ENCODE results near the gene TRIM38. TPM values are rescaled to one million over a fixed set of nuclear protein-coding genes. Genes with fewer than 3 reads are reported as not detected.
"Not testable (repeated sequence)": the region's sequence is repeated elsewhere in the genome, so short reads cannot be mapped to it uniquely, and the experiment has no call there.

TRIM38 gene
- total RNA-seq, 2 donors from 2014 or later: 3.9 to 4.0 TPM

DNA sequence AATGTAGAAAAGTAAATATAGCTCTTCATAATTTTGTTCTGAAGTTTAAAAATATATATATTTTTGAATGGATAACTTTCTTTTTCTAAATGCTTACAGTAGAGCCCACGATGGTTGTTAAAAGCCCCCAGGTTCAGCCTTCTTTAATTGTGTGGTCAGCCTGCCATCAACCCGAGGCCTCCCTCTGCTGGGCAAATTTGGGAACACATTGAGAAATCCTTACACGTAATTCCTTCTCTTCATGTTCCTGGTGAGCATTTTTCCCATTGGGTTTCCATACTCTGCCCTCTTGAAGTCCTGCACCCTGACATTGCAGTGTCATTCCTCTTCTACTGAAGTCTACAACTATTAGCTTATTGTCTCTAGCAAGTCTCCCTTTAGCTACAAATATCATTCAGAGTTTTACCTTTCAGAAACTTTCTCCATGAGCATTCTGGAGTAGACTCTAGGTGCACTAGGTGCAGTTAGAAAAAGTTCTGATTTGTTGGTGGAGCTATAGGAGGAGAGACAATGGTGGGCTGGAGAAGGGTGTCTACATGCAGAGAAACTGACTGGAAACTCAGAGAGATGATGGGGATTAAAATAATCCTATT is 40.6 kb downstream of the TRIM38 start:
- Histone ChIP-seq H3K9me3 (no peaks in the 10 kb centered on the region), H3K4me3 (no peak overlapping the region), H3K36me3 (replicated peaks in 1 of 2; ENCODE audit: insufficient read depth in 1 of 2, low read depth in 2 of 2) (peaks cover 0 to 2% of the 10 kb centered on the region in 2 donors), H3K27me3 (no peaks in the 10 kb centered on the region), H3K4me1 (no peaks in the 10 kb centered on the region), H3K27ac (no peak overlapping the region)
- TF ChIP-seq POLR2A (IDR thresholded peaks at IDR 0.05): no peak
- TF ChIP-seq, protein P1, sequence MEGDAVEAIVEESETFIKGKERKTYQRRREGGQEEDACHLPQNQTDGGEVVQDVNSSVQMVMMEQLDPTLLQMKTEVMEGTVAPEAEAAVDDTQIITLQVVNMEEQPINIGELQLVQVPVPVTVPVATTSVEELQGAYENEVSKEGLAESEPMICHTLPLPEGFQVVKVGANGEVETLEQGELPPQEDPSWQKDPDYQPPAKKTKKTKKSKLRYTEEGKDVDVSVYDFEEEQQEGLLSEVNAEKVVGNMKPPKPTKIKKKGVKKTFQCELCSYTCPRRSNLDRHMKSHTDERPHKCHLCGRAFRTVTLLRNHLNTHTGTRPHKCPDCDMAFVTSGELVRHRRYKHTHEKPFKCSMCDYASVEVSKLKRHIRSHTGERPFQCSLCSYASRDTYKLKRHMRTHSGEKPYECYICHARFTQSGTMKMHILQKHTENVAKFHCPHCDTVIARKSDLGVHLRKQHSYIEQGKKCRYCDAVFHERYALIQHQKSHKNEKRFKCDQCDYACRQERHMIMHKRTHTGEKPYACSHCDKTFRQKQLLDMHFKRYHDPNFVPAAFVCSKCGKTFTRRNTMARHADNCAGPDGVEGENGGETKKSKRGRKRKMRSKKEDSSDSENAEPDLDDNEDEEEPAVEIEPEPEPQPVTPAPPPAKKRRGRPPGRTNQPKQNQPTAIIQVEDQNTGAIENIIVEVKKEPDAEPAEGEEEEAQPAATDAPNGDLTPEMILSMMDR (IDR thresholded peaks at IDR 0.05): peak; percentile 61 to 73 (median 66)
- 3% methylated on average over 3 of the region's 3 CpGs for WGBS, 2 donors
- DNase-seq (peak; percentile 60 to 75 (median 68)), ATAC-seq (peak; percentile 87)
- intact Hi-C loops (cut with DNase I): no loop called here

DNA sequence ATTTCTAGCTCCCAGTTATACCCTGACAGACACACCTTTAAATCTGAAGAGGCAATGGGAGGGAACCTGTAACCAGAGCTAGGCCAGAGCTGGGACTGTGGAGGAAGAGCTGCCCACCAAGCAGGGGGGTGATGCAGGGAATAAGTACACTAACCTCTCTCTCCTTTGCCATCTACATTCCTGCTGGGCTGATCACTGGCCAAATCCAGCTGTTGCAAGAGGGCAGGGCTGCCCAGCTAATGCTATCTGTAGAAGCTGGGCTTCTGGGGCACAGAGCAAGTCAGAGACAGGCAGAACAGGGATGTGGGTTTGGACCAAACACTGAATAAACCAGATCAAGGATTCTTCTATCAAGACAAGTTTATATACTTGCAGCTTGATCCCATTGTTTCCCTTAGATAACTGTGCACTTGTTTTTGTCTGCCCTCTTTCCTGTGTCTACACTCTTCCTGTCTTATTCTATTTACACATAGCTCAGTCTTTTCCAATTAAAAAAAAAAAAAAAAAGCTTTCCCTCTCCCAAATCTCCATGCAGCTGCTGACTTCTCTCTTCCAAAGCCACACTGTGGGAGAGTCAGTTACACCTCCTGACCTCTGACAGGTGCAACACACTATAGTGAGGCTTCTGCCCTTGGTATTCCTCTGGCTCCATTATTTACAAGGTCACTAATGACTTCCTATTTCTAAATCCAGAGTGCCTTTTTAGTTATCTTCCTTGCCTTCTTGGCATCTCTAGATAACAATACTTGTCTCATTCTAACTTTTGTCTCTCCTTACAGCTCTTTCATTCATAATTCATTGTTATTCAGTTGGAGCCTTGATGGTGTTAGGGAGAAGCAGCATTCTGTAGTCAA is 43.7 kb downstream of the TRIM38 start:
- H3K27me3 ChIP-seq: no peaks in the 10 kb centered on the region
- no peak overlapping the region for H3K27ac ChIP-seq
- intact Hi-C loops (cut with DNase I): no loop called here
- no peaks in the 10 kb centered on the region for H3K4me1 ChIP-seq
- no peaks in the 10 kb centered on the region for H3K36me3 ChIP-seq (replicated peaks in 1 of 2; ENCODE audit: insufficient read depth in 1 of 2, low read depth in 2 of 2)
- ATAC-seq: no peak
- no peaks in the 10 kb centered on the region for H3K9me3 ChIP-seq
- DNase-seq: no peak
- H3K4me3 ChIP-seq: no peak overlapping the region
- no peak for TF ChIP-seq POLR2A (IDR thresholded peaks at IDR 0.05)
- TF ChIP-seq, protein P1 (IDR thresholded peaks at IDR 0.05): no peak

DNA sequence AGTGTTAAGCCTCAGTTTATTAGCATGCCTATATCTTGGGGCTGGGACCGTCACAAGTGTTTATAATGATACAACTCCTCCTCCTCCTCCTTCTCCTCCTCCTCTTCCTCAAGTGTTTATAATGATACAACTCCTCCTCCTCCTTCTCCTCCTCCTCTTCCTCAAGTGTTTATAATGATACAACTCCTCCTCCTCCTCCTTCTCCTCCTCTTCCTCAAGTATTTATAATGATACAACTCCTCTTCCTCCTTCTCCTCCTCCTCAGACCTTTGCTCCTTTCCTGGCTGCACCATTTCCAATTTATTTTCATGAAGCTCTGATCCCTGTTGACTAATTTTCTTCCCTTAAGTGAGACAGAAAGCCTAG is 44.3 kb downstream of the TRIM38 start:
- H3K9me3 ChIP-seq; H3K36me3 ChIP-seq (replicated peaks in 1 of 2; ENCODE audit: insufficient read depth in 1 of 2, low read depth in 2 of 2); H3K27me3 ChIP-seq; intact Hi-C loops (cut with DNase I); H3K27ac ChIP-seq; DNase-seq; ATAC-seq; H3K4me1 ChIP-seq; H3K4me3 ChIP-seq: not testable (repeated sequence)
- WGBS, 2 donors: 63 to 68% methylated on average over 1 of the region's 1 CpG

DNA sequence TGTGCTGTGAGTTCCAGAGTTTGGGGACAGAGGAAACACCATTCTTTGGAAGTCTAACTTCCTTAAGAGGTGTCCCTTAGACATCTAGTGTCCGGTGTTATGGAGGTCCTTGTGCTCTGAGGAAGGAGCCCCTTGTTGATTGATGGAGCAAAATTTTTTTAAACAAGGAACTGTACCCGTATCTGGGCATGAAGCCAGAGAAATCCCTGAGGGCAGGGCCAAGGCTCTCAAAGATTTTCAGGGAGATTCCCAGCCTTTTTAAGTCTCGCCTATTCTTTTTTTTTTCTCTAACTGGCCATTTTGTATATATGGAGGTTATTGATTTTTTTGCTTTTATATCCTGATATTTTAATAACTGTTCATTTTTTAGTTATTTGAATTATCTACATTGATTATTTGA is 45.9 kb downstream of the TRIM38 start:
- Histone ChIP-seq H3K36me3 (replicated peaks in 1 of 2; ENCODE audit: insufficient read depth in 1 of 2, low read depth in 2 of 2) (no peaks in the 10 kb centered on the region), H3K4me3 (no peak overlapping the region), H3K4me1 (no peaks in the 10 kb centered on the region), H3K27ac (no peak overlapping the region), H3K9me3 (no peaks in the 10 kb centered on the region), H3K27me3 (no peaks in the 10 kb centered on the region)
- intact Hi-C loops (cut with DNase I): no loop called here
- TF ChIP-seq POLR2A (IDR thresholded peaks at IDR 0.05): no peak
- TF ChIP-seq, protein P1 (IDR thresholded peaks at IDR 0.05): no peak
- 43 to 59% methylated on average over 3 of the region's 3 CpGs for WGBS, 2 donors
- ATAC-seq (no peak), DNase-seq (no peak)

DNA sequence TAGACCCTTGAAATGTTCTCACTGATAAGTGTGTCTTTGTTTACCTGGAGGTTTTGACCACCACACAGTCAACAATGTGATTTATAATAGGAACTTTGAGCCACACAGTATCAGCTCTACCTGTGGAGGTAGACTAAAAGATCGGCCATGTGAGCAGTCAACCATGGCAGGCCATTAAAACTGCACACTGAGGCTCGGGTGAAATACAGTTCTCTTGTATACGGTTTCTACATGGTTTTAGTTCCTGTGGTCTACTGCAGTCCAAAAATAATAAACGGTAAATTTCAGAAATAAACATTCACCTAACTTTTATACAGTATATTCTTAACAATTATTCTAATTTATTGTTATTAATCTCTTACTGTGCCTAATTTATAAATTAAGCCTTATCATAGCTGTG is 47.2 kb downstream of the TRIM38 start:
- Histone ChIP-seq H3K9me3 (no peaks in the 10 kb centered on the region), H3K27ac (no peak overlapping the region), H3K4me1 (no peaks in the 10 kb centered on the region), H3K4me3 (no peak overlapping the region), H3K27me3 (no peaks in the 10 kb centered on the region), H3K36me3 (replicated peaks in 1 of 2; ENCODE audit: insufficient read depth in 1 of 2, low read depth in 2 of 2) (no peaks in the 10 kb centered on the region)
- intact Hi-C loops (cut with DNase I): no loop called here
- 84 to 90% methylated on average over 4 of the region's 4 CpGs for WGBS, 2 donors
- no peak for DNase-seq
- no peak for ATAC-seq
- no peak for TF ChIP-seq POLR2A (IDR thresholded peaks at IDR 0.05)
- TF ChIP-seq, protein P1 (IDR thresholded peaks at IDR 0.05): no peak

Data from body of pancreas (tissue), 4 donors.